GM23338 (cell line): Measurements from ENCODE around the gene SEC61A1.

ENCODE experiments used
- CREB1 ChIP-seq: fragments of 250-450 bp; sonication (Bioruptor Pico); IDR thresholded peaks from 2 replicates; pipeline ENCODE4 v1.5.0; 2020; ENCODE audit warnings: low read depth, mild to moderate bottlenecking, moderate library complexity
- CTCF ChIP-seq, 2 experiments: fragments of 200-600 bp in 1 of 2; sonication (generic) in 1 of 2; conservative IDR thresholded peaks; 2 replicates each; pipeline versions ENCODE4 v1.5.1 to v1.6.1; 2016 to 2017; ENCODE audit warnings: antibody characterized with exemption in 2 of 2, low read depth in 2 of 2, mild to moderate bottlenecking in 2 of 2, moderate library complexity in 1 of 2
- ETS1 ChIP-seq: IDR thresholded peaks from 2 replicates; pipeline ENCODE4 v1.6.1; 2016; ENCODE audit warnings: antibody characterized with exemption
- EZH2 ChIP-seq: fragments of 200-600 bp; sonication (generic); IDR thresholded peaks from one replicate; pipeline ENCODE4 v1.8.0; 2017; ENCODE audit warnings: antibody characterized with exemption, mild to moderate bottlenecking, low read depth; ENCODE audit not compliant: unreplicated experiment
- POLR2AphosphoS5 ChIP-seq: IDR thresholded peaks from 2 replicates; pipeline ENCODE4 v1.6.1; 2016; ENCODE audit warnings: antibody characterized with exemption, low read depth
- REST ChIP-seq: IDR thresholded peaks from one replicate; pipeline ENCODE4 v1.6.1; 2018; ENCODE audit warnings: antibody characterized with exemption; ENCODE audit not compliant: unreplicated experiment

GRCh38 chr3:128113817-128114794, 61.9 kb downstream of the SEC61A1 start:
- TF ChIP-seq POLR2AphosphoS5: no peak
- no peak for TF ChIP-seq CTCF (conservative IDR thresholded peaks at IDR 0.05; ENCODE audit: low read depth in 2 of 2)
- no peak for TF ChIP-seq EZH2
- TF ChIP-seq CREB1 (CRISPR knock-in tag): no peak
- no peak for TF ChIP-seq REST
- TF ChIP-seq ETS1: no peak
